HepG2 (cell line): ENCODE measurements around the gene CHDH. TPM values are rescaled to one million over a fixed set of nuclear protein-coding genes. Genes with fewer than 3 reads are reported as not detected.
A peak's percentile ranks its signal among the peaks of the same experiment; 100 is the strongest.

Source experiments
- ATAC-seq: fragments of 200-7000 bp; cut with Tn5 transposase; 3 replicates; pipeline ENCODE4 v1.9.1; 2020; ENCODE audit warnings: mild to moderate bottlenecking, moderate library complexity
- BruUV-seq: library from RNA; stranded (reverse); fragments of 400-500 nt; replicated peaks from 2 replicates; lab custom pipeline; 2021; lab: Mats Ljungman, UMichigan
- CTCF ChIA-PET: fragments of 300-600 bp; formaldehyde crosslinking; extraction: SDS; loops from one replicate; lab custom pipeline; 2021; ENCODE audit warnings: low total read pairs, inconsistent platforms, low intra/inter-chr PET ratio; lab: Yijun Ruan, JAX
- POLR2A ChIA-PET: fragments of 350-600 bp; sonication (Branson Sonifier 250); formaldehyde crosslinking; loops from one replicate; lab custom pipeline; 2020; ENCODE audit warnings: antibody characterized with exemption, inconsistent platforms; lab: Yijun Ruan, JAX
- DNase-seq: peaks from one replicate; pipeline ENCODE4 v3.0.0-alpha.2; 2015; ENCODE audit warnings: low spot score
- FAIRE-seq: peaks from 3 replicates; lab custom pipeline; 2011; peaks lifted over from hg19 to GRCh38; lab: Jason Lieb, UNC
- H2AFZ ChIP-seq: one replicate; pipeline ENCODE4 v1.6.1; 2011; ENCODE audit warnings: low read length, inconsistent platforms
- H3K27ac ChIP-seq: fragments of 300-600 bp; 3 replicates; pipeline ENCODE4 v1.8.0; 2011; ENCODE audit warnings: mixed run types, mild to moderate bottlenecking, mixed read lengths, low read length, inconsistent platforms; ENCODE audit not compliant: insufficient read depth; ENCODE audit errors: extremely low read length
- H3K27me3 ChIP-seq, 2 experiments: fragments of 200-600 bp in 1 of 2; 2 replicates in 1 of 2; 3 replicates in 1 of 2; pipeline versions ENCODE4 v1.6.0 to v1.8.0; 2011; ENCODE audit warnings: low read length in 2 of 2, mild to moderate bottlenecking in 2 of 2, moderate library complexity in 2 of 2, inconsistent platforms in 1 of 2; ENCODE audit not compliant: insufficient read depth in 2 of 2, control insufficient read depth in 1 of 2
- H3K36me3 ChIP-seq, 2 experiments: fragments of 200-600 bp in 1 of 2; replicated peaks in 1 of 2; 2 replicates in 1 of 2; 3 replicates in 1 of 2; pipeline versions ENCODE4 v1.5.1 to v1.8.0; 2011; ENCODE audit warnings: low read length in 2 of 2, inconsistent platforms in 1 of 2; ENCODE audit not compliant: insufficient read depth in 2 of 2, control insufficient read depth in 1 of 2
- H3K4me1 ChIP-seq: 2 replicates; pipeline ENCODE4 v1.5.1; 2012; ENCODE audit warnings: low read length, inconsistent platforms; ENCODE audit not compliant: insufficient read depth
- H3K4me2 ChIP-seq: 2 replicates; pipeline ENCODE4 v1.6.0; 2011; ENCODE audit warnings: low read depth, low read length, inconsistent platforms
- H3K4me3 ChIP-seq, 3 experiments: fragments of 200-600 bp in 1 of 3; sonication (generic), shearing (Covaris generic) in 1 of 3; replicated peaks in 1 of 3; 2 replicates each; pipeline ENCODE4 v1.5.1; 2011 to 2016; ENCODE audit warnings: low read length in 3 of 3, inconsistent platforms in 2 of 3, low read depth in 2 of 3, mild to moderate bottlenecking in 2 of 3, control low read depth in 1 of 3, mixed read lengths in 1 of 3; ENCODE audit not compliant: insufficient read depth in 1 of 3
- H3K79me2 ChIP-seq: one replicate; pipeline ENCODE4 v1.6.1; 2011; ENCODE audit warnings: low read length, inconsistent platforms; ENCODE audit not compliant: insufficient read depth
- H3K9ac ChIP-seq: 2 replicates; pipeline ENCODE4 v1.6.0; 2011; ENCODE audit warnings: mild to moderate bottlenecking, low read depth, low read length, inconsistent platforms; ENCODE audit not compliant: insufficient read depth
- H3K9me3 ChIP-seq: 2 replicates; pipeline ENCODE4 v1.5.1; 2012; ENCODE audit warnings: mild to moderate bottlenecking, low read length
- H4K20me1 ChIP-seq: 2 replicates; pipeline ENCODE4 v1.6.0; 2011; ENCODE audit warnings: inconsistent platforms, mild to moderate bottlenecking, low read length, moderate library complexity; ENCODE audit not compliant: insufficient read depth
- MAFF ChIP-seq: IDR thresholded peaks from 2 replicates; pipeline ENCODE4 v1.6.1; 2011; ENCODE audit warnings: low read depth, low read length, improper control_type of control experiment
- MAFK ChIP-seq, 2 experiments: IDR thresholded peaks in 1 of 2; conservative IDR thresholded peaks in 1 of 2; 2 replicates each; pipeline ENCODE4 v1.6.1; 2011; ENCODE audit warnings: improper control_type of control experiment in 2 of 2, low read length in 2 of 2
- MZF1 ChIP-seq: sonication (generic); formaldehyde crosslinking; IDR thresholded peaks from 2 replicates; pipeline ENCODE4 v1.8.1; 2023; ENCODE audit warnings: mild to moderate bottlenecking, missing genetic modification reagents, borderline replicate concordance
- TEAD3 ChIP-seq: optimal IDR thresholded peaks from 2 replicates; pipeline ENCODE3; 2016; ENCODE audit warnings: borderline replicate concordance
- U2AF1 ChIP-seq: fragments of 200-400 bp; formaldehyde crosslinking; optimal IDR thresholded peaks from 2 replicates; pipeline ENCODE3; 2017; ENCODE audit warnings: mild to moderate bottlenecking, low read depth, low read length
- WGBS: methylation state at CpG from one replicate; pipeline ENCODE4 v1.1.6; 2017; ENCODE audit warnings: low lambda C conversion rate; 5-methylcytosine and 5-hydroxymethylcytosine counted together
- in situ Hi-C: cut with HindIII; loops from 2 replicates; pipeline ENCODE4 v1.10.0; 2017; ENCODE audit warnings: low pct_unique_long_range_greater_than_20kb; ENCODE audit not compliant: extremely low pct_ligation_motif_present
- intact Hi-C: fragments of 100-400 bp; cut with micrococcal nuclease; formaldehyde crosslinking; loops from one replicate; pipeline ENCODE4 v1.10.0; 2022; ENCODE audit not compliant: unreplicated experiment
- polyA plus RNA-seq, 8 experiments: library from polyadenylated mRNA; depleted of rRNA in 3 of 8; stranded (reverse) in 7 of 8; unstranded in 1 of 8; fragments of >200 nt; fragmentation: Illumina TruSeq in 4 of 8; extraction: Trizol in 4 of 8; gene quantifications; 2 replicates each; pipeline versions ENCODE4 v1.2.1 to v1.2.3, GENCODE V29; 2011 to 2016; ENCODE audit warnings: low read depth in 4 of 8, missing spikeins in 1 of 8, mixed read lengths in 1 of 8; ENCODE audit not compliant: insufficient read depth in 1 of 8
- total RNA-seq, 5 experiments: library from RNA; depleted of rRNA; stranded (reverse); fragments of >200 nt; fragmentation: Illumina TruSeq; extraction: Trizol; gene quantifications; 2 replicates each; pipeline ENCODE4 v1.2.3, GENCODE V29; 2016; ENCODE audit warnings: low read depth in 1 of 5
- TF ChIP-seq, protein P1 (sequence below): sonication (generic); formaldehyde crosslinking; conservative IDR thresholded peaks from 2 replicates; pipeline ENCODE4 v1.4.0; 2020; ENCODE audit warnings: mild to moderate bottlenecking, missing genetic modification reagents, moderate library complexity
- TF ChIP-seq, protein P2 (sequence below): sonication (generic); formaldehyde crosslinking; IDR thresholded peaks from 2 replicates; pipeline ENCODE4 v1.5.1; 2020; ENCODE audit warnings: missing genetic modification reagents, mild to moderate bottlenecking, borderline replicate concordance

CHDH gene
- total and polyA plus RNA-seq, 2 of the 13 experiments (the other 11 are each of a cell fraction or from before 2014, with no cell fraction given) = 28.1 to 48.9 TPM

DNA sequence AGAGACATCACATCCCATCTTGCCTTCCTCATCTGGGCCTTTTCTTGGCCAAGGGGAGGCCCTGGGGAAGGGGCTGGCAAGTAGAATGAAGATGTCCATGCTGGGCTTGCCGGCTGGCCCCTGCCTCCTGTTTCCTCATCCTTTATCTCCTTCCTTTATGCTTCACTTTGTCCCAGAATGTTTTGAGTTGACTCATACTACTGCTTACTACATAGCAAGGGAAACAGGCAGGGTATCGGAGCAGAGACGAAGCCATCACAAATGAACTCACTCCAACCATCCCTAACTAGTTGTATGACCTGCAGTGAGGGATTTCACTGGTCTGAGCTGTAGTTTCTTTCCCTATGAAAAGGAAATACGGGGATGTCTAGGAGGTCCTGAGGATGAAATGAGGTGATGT lies 66.0 kb downstream of the CHDH start (continued):
- TF ChIP-seq, protein P1, sequence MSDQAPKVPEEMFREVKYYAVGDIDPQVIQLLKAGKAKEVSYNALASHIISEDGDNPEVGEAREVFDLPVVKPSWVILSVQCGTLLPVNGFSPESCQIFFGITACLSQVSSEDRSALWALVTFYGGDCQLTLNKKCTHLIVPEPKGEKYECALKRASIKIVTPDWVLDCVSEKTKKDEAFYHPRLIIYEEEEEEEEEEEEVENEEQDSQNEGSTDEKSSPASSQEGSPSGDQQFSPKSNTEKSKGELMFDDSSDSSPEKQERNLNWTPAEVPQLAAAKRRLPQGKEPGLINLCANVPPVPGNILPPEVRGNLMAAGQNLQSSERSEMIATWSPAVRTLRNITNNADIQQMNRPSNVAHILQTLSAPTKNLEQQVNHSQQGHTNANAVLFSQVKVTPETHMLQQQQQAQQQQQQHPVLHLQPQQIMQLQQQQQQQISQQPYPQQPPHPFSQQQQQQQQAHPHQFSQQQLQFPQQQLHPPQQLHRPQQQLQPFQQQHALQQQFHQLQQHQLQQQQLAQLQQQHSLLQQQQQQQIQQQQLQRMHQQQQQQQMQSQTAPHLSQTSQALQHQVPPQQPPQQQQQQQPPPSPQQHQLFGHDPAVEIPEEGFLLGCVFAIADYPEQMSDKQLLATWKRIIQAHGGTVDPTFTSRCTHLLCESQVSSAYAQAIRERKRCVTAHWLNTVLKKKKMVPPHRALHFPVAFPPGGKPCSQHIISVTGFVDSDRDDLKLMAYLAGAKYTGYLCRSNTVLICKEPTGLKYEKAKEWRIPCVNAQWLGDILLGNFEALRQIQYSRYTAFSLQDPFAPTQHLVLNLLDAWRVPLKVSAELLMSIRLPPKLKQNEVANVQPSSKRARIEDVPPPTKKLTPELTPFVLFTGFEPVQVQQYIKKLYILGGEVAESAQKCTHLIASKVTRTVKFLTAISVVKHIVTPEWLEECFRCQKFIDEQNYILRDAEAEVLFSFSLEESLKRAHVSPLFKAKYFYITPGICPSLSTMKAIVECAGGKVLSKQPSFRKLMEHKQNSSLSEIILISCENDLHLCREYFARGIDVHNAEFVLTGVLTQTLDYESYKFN = no peak
- TF ChIP-seq MZF1 (CRISPR knock-in tag) = no peak
- TF ChIP-seq, protein P2, sequence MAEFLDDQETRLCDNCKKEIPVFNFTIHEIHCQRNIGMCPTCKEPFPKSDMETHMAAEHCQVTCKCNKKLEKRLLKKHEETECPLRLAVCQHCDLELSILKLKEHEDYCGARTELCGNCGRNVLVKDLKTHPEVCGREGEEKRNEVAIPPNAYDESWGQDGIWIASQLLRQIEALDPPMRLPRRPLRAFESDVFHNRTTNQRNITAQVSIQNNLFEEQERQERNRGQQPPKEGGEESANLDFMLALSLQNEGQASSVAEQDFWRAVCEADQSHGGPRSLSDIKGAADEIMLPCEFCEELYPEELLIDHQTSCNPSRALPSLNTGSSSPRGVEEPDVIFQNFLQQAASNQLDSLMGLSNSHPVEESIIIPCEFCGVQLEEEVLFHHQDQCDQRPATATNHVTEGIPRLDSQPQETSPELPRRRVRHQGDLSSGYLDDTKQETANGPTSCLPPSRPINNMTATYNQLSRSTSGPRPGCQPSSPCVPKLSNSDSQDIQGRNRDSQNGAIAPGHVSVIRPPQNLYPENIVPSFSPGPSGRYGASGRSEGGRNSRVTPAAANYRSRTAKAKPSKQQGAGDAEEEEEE = no peak
- no peak for TF ChIP-seq TEAD3

DNA sequence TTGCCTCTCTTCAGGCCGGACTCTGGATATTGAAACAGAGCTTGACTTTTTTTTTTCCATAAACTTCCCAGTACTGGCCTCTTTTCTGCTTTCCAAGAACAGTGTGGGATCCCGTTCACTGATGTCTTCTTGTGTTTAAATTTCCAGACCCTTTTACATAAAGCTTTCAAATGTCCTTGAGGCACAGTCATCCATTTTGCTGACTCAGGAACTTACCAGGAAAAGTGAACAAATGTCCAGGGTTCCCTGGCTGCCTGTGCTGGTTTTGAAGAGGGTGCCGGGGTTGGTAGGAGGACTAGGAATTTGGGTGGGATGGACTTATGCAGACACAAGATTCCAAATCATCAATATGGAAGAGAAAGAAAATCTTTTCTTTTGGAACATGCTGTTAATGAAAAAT lies 68.1 kb downstream of the CHDH start:
- FAIRE-seq = no peak
- TF ChIP-seq MAFF = peak; percentile 97
- no peak for TF ChIP-seq U2AF1
- peak; percentile 94 to 98 for TF ChIP-seq MAFK (conservative IDR thresholded peaks at IDR 0.05 in 1 of 2, IDR thresholded peaks at IDR 0.05 in 1 of 2; ENCODE audit: low read length in 2 of 2)
- no peak for DNase-seq
- Histone ChIP-seq H3K36me3 (no peaks in the 10 kb centered on the region), H3K27ac (no peak overlapping the region), H3K4me2 (no peak overlapping the region), H3K4me3 (no peak overlapping the region), H3K9me3 (no peaks in the 10 kb centered on the region), H3K79me2 (no peaks in the 10 kb centered on the region), H3K27me3 (peaks cover 0 to 1% of the 10 kb centered on the region in 2 experiments; a peak in 1 of 5 replicates), H3K4me1 (no peaks in the 10 kb centered on the region), H4K20me1 (no peaks in the 10 kb centered on the region), H3K9ac (no peak overlapping the region), H2AFZ (no peak overlapping the region)
- POLR2A ChIA-PET = no interaction called here
- WGBS = 67% methylated on average over 3 of the region's 3 CpGs
- CTCF ChIA-PET = no interaction called here
- intact Hi-C loops = no loop called here
- no TSS peak for BruUV-seq
- in situ Hi-C loops = no loop called here
- no peak for ATAC-seq
